HG02943 (cell line): Measurements from ENCODE around the gene NOS3.

ENCODE experiments used
- ATAC-seq: cut with Tn5 transposase; IDR thresholded peaks from one replicate; pipeline ENCODE4 v1.9.1; 2021; ENCODE audit warnings: mild to moderate bottlenecking, low read depth, moderate library complexity; ENCODE audit not compliant: unreplicated experiment

NOS3 gene

GRCh38 chr7:150951521-150951920 is 39.3 kb upstream of the NOS3 start:
- no peak for ATAC-seq

DNA sequence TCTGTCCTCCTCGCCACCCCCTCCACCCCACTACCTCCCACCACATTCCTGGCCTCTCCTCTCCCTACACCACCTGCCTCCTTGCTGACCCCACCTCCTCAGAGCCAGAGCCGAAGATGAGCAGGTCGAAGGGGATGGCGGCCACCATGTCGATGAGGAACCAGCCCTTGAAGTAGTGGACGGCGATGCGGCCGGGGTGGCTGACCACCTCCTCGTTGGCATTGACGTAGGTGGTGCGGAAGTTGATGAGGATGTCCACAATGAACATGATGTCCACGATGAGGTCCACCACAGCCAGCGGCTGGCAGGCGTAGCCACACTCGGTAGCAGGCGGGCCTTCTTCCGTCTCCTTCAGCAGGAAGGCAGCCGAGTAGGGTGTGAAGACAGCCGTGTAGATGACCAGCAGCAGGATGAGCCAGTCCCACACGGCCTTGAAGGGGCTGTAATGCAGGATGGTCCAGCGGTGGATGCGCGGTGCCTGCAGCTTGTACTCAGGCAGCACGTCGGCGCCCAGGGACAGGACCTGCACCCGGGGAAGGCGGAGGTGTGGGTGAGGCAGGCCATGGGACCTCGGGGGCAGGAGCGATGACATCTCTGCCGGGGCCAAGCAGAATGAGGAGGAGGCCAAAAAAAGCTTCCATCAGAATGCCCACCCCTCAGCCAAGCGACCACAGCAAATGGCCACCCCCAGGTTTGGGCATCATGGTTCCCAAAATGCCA is 38.3 kb upstream of the NOS3 start:
- no peak for ATAC-seq

DNA sequence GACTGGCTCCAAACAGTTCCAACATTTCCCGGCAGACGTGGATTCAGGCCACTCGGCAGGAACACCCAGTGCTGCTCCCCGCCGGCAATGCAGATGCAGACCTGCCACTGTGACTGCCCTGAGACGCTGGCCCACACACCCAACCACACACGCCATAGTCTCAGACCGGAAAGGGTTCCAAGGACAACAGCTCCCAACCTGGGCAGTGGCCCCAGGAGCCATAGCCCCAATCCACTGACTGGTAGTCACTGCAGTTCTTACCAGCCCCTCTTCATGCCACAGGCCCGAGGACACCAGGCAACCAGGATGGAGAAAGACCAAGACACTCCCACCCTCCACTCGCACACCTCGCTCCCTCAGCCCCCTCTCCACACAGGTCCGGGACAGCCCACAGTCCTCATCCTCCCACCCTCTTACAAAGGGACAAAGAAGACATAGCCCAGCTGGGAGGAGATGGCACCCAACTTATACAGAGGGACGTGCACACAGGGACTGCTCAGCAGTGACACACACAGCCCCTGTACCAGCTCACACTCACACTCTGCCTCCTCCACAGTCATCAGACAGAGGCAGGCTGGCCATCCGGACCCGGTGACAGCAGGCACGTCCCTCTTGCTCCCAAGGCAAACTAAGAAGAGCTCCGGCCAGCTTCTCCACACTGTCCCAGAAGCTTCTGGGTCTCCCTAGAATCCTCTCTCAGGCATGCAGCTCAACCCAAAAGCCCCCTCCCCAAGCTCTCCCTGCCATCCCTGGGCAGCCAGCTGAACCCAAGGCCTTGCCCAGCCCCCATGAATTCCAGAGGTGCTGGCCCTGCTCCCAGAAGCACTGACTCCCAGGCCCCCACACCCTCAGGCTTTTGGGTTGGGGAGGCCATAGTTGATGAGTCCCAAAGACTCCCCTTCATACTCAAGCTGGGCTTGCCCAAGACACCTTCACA is 37.5 kb upstream of the NOS3 start:
- no peak for ATAC-seq

DNA sequence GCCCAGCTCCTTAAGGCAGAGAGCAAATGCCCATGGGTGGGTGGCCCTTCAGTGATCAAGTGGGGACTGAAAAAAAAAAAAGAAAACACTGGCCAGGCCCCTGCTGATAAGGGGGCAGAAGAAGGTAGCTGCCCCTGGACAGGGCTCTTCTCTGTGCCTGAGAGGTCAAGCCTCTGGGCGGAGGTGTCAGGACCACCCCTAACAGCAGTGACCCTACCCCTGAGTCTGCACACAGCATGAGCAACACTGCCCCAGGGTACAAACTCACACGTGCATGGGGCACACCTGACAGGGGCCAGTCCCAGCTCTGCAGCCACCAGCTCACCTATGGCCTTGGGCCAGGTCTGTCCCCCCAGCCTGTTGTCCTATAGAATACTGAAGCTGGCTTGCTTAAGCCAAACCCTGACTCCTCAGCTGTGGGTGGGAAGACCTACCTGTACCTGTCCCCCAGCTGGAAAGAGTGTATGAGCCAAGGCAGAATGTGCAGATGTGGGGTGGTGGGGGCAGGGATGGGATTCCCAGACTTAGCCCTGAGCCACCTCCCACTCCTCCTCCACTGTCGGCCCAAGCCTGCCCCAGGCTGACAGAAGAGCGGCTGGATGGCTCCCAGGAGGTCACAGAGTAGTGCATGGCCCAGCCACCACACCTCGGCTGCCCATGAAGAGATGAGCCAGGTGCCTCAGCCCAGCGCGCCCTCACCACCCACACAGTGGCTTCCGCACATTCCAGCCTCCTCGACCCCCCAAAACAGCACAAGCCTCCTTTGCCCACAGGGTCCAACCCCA is 36.4 kb upstream of the NOS3 start:
- no peak for ATAC-seq

DNA sequence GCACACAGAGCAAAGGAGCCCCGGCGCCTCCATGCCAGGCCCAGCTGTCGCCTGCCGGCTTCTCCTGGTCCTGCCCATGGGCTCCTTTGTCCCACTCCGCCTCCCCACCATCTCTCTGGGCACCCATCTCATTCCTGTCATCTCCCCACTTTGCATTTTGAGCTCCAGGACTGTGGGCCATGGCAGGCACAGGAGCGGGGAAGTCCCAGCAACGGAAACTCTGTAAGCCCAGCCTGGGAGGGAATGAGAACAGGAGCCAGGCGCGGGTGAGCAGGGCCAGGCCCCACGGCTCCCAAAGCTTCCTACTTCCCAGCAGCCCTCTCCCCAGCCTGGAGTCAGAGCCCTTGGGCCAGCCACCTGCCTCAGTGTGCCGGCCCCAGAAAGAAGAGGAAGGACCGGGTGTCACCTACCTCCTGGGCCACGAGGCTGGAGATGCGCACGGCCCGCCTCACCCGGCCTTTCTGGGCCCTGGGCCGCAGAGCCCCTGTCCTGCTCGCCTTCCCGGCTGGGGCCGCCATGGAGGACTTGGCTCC is 35.8 kb upstream of the NOS3 start:
- ATAC-seq, result no peak

DNA sequence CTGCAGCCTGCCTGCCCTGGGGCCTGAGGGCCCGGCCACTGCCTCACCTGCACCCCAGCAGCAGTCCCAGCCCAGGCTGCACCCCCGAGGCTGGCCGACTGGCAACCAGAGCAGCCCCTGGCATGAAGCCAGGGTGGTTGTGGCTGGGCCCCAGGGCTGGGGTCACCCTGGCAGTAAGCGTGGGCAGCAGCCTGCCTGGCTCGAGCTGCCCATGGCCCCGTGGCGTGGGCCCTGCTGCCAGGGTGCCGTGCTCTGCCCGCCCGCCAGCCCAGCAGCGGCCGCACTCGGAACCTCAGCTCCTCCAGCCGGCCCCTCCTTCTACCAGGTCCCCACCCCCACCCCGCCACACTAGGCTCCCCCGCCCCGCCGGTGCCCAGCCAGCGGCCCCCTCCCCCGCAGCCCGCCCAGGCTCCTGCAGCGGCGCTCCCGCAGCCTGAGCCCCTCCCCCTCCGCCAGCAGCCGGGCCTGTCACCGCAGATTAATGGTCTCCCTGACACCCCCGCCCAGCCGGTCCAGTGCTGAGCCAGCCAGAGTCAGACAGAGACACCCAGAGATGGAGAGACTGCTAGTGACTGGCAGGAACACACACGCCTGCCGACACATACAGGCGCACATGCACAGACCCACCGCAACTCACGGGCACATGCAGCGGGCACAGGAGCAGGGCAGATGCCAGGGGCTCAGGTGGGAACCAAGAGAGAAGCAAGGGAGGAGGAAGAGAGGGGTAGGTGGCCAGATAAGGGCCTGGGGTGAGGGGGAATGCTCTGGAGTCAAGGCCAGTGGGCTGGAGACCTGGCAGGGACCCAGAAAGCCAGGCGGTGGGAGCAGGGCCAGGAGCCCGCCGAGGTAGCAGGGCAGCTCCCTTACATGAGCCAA is 35.1 kb upstream of the NOS3 start:
- no peak for ATAC-seq

GRCh38 chr7:150956395-150957132 is 34.3 kb upstream of the NOS3 start:
- no peak for ATAC-seq

GRCh38 chr7:150957133-150958020 is 33.4 kb upstream of the NOS3 start:
- ATAC-seq, result no peak

DNA sequence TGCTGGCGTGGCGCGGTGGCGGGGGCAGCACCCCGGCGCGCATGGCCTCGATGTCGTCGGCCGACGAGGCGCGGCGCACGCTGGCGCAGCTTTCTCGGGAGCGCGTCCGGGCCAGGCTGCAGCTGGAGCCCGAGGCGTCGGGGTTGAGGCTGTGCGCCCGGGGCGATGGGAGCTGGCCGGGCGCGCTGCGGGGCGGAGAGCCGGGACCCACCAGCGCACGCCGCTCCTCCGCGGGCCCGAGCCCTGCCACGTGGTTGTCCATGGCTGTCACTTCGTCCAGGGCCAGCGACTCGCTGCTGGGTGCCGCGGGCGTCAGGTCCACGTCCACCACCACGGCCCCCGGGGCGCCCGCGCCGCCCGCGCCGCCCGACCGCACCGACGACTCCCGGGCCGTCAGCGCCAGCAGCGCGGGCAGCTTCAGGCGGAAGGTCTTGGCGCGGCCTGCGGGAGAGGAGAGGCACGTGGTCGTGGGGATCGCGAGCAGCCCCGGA is 32.7 kb upstream of the NOS3 start:
- no peak for ATAC-seq

DNA sequence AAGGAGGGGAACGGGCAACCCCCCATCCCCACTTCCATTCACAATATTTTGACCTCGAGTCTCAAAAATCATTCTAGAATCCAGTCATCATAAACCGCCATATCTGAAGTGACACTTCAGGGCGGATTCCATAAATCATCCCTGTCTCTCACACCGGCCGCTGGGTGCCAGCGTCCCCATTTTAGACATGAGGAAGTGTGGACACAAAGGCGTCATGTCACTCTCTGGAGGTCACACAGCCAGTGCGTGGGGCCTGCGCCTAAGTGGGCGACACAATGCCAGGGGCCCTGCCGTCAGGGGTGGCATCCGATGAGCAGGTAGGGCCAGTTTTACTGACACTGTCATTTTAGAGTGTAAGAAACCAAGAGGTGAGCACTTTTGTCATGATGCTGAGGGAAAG is 32.2 kb upstream of the NOS3 start:
- no peak for ATAC-seq

DNA sequence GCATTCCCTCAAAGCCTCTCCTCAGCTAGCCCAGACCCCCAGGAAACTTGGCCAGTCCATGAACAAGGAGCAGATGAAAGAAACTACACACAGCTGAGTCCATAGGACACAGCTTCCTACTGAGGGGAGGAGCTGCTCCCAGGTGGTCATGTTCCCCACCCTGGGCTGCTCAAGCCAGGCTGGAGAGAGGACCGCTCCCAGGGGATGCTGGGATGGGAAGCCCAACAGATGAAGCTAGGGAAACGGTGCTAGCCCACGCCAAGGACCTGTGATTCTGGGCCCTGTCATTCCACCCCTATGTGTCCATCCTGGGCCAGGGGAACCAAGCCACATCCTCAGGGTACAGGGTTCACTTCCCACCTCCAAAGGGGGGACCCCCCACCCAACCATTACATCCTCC is 31.7 kb upstream of the NOS3 start:
- no peak for ATAC-seq

DNA sequence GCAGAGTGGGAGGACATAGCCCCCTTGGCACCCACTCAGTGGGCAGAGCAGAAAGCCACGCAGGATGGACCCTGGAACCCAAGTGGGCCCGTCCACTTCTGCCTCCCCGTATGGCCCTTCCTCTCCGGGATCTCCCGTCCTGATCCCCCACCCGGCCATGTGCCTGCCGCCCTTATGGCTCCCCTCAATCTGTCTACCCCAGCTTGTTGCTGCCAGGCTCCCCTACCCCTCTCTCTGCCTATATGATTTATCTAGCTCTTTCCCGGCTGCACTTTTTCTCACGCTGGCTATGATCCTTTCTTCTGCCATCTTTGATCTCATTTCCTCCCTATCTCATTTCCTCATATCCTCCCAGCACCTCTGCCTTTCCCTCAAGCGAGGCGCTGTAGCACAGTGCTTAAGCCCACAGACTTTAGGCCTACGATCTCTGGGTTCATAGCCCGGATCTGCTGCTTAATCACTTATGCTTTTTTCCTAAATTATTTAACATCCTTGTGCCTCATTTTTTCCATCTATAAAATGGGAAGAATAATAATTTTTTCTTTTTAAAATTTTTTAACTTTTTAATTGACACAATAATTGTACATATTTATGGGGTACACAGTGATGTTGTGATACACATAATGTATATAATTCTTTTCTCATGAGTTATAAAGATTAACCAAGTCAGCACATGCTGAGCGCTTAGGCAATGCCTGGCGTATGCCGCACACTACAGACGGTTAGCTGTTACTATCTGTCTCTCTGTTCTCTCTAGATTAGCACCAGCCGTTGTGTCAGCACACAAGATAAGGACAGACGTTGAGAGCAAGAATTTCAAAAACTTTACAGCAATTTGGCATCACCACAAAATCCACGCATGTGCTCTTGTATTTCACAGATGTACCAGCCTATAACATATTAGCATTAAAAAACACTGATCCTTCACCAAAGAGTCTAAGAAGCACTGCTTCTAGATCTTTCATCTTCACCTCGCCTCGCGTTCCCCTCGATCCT is 30.8 kb upstream of the NOS3 start:
- no peak for ATAC-seq

GRCh38 chr7:150961510-150962289 is 29.1 kb upstream of the NOS3 start:
- ATAC-seq, result no peak

DNA sequence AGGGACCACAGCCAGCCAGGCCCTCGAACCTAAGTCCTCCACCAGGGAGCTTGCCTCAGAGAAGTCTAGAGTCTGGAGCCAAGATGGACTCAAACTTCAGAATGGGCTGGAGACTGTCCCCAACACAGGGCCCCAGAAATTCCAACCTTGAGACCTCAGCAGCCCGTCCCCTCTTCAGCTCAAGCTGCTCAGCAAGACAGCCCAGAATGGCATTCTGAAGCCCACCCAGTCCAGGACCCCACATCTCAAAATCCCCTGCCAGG is 28.6 kb upstream of the NOS3 start:
- ATAC-seq, result no peak

DNA sequence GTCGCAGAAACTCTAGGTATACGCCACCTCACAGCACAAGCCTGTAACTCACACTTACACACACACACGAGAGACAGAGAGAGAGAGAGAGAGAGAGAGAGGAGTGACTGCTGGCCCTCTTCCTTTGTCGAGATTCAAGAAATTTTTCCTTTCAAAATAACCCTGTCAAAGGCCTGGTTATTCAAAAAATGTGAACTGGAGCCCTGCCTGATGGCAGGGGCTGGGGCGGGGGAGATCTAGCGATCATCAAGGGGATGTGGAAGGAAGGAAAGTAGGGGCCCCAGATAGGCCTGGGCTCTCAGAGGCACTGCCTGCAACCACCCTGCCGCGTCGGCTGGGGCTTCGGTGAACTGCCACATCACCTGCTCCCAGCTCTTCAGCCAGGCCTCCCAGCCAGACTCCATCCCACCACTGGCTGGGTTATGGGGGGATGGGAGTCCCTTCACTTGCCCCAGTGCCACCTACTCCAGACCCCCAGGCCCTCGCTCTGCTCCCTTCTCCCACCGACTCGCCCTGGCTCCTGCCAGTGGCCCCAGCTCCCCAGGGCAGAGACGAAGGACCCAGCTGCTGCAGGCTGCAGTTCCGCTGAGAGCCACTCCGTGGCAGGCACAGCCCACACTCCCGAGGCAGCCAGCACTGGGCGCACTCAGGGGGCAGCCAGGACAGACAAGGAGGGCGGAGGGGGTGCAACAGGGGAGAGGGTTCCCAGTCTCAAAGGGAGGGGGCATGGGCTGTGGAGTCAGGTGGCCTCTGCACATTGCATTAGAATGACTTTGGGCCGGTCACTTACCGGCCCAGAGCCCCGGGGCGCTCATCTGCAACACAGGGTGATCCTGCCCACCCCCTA is 28.0 kb upstream of the NOS3 start:
- no peak for ATAC-seq
